ENCODE data around the gene INTS14. TPM values are rescaled to one million over a fixed set of nuclear protein-coding genes. Genes with fewer than 3 reads are reported as not detected.

INTS14 gene
- total and polyA plus RNA-seq, 4 donors = 12.0 to 26.4 (median 16.0) TPM

DNA sequence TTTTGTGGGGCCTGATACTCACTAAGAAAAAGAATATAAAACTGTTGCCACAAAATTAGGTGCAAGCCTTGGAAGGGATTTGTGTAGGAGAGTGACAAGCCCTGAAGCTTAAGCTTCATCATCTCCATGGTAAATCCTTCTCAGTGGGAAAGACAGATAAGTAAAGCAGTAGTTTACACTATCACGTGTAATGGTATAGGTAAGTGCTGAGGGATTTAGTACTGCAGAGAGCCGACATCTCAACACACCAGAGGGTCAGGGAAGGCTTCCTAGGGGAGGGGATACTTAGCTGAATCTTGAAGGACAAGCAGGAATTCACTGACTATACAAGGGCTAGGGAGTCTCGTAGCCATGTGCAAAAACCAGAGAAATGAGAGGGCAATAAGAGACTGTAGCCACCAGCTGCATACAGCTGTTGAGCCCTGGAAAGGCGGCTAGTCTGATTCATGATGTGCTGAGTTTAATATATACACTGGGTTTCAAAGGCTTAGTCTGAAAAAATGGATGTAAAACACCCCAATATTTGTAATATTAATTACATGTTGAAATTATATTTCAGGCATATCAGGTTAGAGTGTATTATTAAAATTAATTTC is 21.9 kb upstream of the INTS14 start:
- WGBS = 86% methylated on average over 4 of the region's 4 CpGs
- H3K27me3 ChIP-seq (ENCODE audit: control insufficient read depth in 4 of 4, insufficient read depth in 4 of 4, low read length in 3 of 4) = no peaks in the 10 kb centered on the region
- H3K27ac ChIP-seq (ENCODE audit: low read depth in 1 of 2, low read length in 2 of 2) = no peak overlapping the region
- no peak overlapping the region for H3K9ac ChIP-seq (ENCODE audit: low read depth in 1 of 2, low read length in 2 of 2)
- no peaks in the 10 kb centered on the region for H3K4me1 ChIP-seq (ENCODE audit: control insufficient read depth in 4 of 4, insufficient read depth in 4 of 4, low read length in 3 of 4)
- no peak overlapping the region for H3K4me3 ChIP-seq (ENCODE audit: low read depth in 1 of 3, low read length in 3 of 3)
- DNase-seq (ENCODE audit: low spot score) = no peak
- no peaks in the 10 kb centered on the region for H3K9me3 ChIP-seq (ENCODE audit: control insufficient read depth in 4 of 4, low read length in 3 of 4)
- no peaks in the 10 kb centered on the region for H3K36me3 ChIP-seq (ENCODE audit: control insufficient read depth in 4 of 4, insufficient read depth in 3 of 4, low read depth in 1 of 4, low read length in 3 of 4)
- no peak for TF ChIP-seq FOXA2 (IDR thresholded peaks at IDR 0.05)
- no peak for TF ChIP-seq GABPA (IDR thresholded peaks at IDR 0.05 in 1 of 2, conservative IDR thresholded peaks at IDR 0.05 in 1 of 2)
- TF ChIP-seq RXRA (IDR thresholded peaks at IDR 0.05) = no peak
- TF ChIP-seq, protein P1, sequence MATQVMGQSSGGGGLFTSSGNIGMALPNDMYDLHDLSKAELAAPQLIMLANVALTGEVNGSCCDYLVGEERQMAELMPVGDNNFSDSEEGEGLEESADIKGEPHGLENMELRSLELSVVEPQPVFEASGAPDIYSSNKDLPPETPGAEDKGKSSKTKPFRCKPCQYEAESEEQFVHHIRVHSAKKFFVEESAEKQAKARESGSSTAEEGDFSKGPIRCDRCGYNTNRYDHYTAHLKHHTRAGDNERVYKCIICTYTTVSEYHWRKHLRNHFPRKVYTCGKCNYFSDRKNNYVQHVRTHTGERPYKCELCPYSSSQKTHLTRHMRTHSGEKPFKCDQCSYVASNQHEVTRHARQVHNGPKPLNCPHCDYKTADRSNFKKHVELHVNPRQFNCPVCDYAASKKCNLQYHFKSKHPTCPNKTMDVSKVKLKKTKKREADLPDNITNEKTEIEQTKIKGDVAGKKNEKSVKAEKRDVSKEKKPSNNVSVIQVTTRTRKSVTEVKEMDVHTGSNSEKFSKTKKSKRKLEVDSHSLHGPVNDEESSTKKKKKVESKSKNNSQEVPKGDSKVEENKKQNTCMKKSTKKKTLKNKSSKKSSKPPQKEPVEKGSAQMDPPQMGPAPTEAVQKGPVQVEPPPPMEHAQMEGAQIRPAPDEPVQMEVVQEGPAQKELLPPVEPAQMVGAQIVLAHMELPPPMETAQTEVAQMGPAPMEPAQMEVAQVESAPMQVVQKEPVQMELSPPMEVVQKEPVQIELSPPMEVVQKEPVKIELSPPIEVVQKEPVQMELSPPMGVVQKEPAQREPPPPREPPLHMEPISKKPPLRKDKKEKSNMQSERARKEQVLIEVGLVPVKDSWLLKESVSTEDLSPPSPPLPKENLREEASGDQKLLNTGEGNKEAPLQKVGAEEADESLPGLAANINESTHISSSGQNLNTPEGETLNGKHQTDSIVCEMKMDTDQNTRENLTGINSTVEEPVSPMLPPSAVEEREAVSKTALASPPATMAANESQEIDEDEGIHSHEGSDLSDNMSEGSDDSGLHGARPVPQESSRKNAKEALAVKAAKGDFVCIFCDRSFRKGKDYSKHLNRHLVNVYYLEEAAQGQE (IDR thresholded peaks at IDR 0.05) = no peak
- TF ChIP-seq YY1 (IDR thresholded peaks at IDR 0.05) = no peak
- no peak for TF ChIP-seq RAD21 (IDR thresholded peaks at IDR 0.05)
- TF ChIP-seq EGR1 (IDR thresholded peaks at IDR 0.05; ENCODE audit: low read depth in 2 of 2) = no peak
- no peak for TF ChIP-seq HNF4A (conservative IDR thresholded peaks at IDR 0.05)
- TF ChIP-seq, protein P2, sequence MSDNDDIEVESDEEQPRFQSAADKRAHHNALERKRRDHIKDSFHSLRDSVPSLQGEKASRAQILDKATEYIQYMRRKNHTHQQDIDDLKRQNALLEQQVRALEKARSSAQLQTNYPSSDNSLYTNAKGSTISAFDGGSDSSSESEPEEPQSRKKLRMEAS (IDR thresholded peaks at IDR 0.05) = no peak
- no peak for TF ChIP-seq JUND (IDR thresholded peaks at IDR 0.05)
- TF ChIP-seq, protein P3, sequence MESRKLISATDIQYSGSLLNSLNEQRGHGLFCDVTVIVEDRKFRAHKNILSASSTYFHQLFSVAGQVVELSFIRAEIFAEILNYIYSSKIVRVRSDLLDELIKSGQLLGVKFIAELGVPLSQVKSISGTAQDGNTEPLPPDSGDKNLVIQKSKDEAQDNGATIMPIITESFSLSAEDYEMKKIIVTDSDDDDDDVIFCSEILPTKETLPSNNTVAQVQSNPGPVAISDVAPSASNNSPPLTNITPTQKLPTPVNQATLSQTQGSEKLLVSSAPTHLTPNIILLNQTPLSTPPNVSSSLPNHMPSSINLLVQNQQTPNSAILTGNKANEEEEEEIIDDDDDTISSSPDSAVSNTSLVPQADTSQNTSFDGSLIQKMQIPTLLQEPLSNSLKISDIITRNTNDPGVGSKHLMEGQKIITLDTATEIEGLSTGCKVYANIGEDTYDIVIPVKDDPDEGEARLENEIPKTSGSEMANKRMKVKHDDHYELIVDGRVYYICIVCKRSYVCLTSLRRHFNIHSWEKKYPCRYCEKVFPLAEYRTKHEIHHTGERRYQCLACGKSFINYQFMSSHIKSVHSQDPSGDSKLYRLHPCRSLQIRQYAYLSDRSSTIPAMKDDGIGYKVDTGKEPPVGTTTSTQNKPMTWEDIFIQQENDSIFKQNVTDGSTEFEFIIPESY (IDR thresholded peaks at IDR 0.05) = no peak
- no peak for TF ChIP-seq TAF1 (conservative IDR thresholded peaks at IDR 0.05)
- TF ChIP-seq FOXA1 (IDR thresholded peaks at IDR 0.05) = no peak
- TF ChIP-seq, protein P4, sequence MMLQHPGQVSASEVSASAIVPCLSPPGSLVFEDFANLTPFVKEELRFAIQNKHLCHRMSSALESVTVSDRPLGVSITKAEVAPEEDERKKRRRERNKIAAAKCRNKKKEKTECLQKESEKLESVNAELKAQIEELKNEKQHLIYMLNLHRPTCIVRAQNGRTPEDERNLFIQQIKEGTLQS (IDR thresholded peaks at IDR 0.05) = no peak
- no peak for TF ChIP-seq HNF4G (IDR thresholded peaks at IDR 0.05)
- TF ChIP-seq, protein P5, sequence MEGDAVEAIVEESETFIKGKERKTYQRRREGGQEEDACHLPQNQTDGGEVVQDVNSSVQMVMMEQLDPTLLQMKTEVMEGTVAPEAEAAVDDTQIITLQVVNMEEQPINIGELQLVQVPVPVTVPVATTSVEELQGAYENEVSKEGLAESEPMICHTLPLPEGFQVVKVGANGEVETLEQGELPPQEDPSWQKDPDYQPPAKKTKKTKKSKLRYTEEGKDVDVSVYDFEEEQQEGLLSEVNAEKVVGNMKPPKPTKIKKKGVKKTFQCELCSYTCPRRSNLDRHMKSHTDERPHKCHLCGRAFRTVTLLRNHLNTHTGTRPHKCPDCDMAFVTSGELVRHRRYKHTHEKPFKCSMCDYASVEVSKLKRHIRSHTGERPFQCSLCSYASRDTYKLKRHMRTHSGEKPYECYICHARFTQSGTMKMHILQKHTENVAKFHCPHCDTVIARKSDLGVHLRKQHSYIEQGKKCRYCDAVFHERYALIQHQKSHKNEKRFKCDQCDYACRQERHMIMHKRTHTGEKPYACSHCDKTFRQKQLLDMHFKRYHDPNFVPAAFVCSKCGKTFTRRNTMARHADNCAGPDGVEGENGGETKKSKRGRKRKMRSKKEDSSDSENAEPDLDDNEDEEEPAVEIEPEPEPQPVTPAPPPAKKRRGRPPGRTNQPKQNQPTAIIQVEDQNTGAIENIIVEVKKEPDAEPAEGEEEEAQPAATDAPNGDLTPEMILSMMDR (IDR thresholded peaks at IDR 0.05; ENCODE audit: low read depth, low read length, missing input control) = no peak

Data from liver (tissue), 9 donors.